Endometrial microvascular endothelial cells (primary cell): ENCODE measurements around the gene LGALS16. TPM values are rescaled to one million over a fixed set of nuclear protein-coding genes. Genes with fewer than 3 reads are reported as not detected.
"Not testable (repeated sequence)": the region's sequence is repeated elsewhere in the genome, so short reads cannot be mapped to it uniquely, and the experiment has no call there.

Experiments
- in situ Hi-C: cut with HindIII; loops from 2 replicates; pipeline ENCODE4 v1.10.0; 2017; ENCODE audit warnings: low sequenced_read_pairs, low pct_unique_long_range_greater_than_20kb; ENCODE audit errors: inconsistent ontology term
- total RNA-seq: library from RNA; depleted of rRNA; stranded (reverse); fragments of >200 nt; gene quantifications from one replicate; pipeline ENCODE4 v1.2.3, GENCODE V29; 2015; ENCODE audit errors: inconsistent ontology term

LGALS16 gene
- total RNA-seq, 1 donor from 2014 or later, result not detected

- in situ Hi-C loops, result not testable (repeated sequence)
These were observed 18.1 kb downstream of the LGALS16 start for GRCh38 chr19:39673862-39674261.

GRCh38 chr19:39676004-39676403, 20.3 kb downstream of the LGALS16 start:
- in situ Hi-C loops, result no loop called here

- in situ Hi-C loops, result no loop called here
These were observed 22.5 kb downstream of the LGALS16 start for GRCh38 chr19:39677961-39678889.

GRCh38 chr19:39679056-39679790, 23.5 kb downstream of the LGALS16 start:
- in situ Hi-C loops, result no loop called here

- in situ Hi-C loops, result no loop called here
These were observed 24.1 kb downstream of the LGALS16 start for GRCh38 chr19:39679791-39680168.

- in situ Hi-C loops, result no loop called here
These were observed 24.9 kb downstream of the LGALS16 start for GRCh38 chr19:39680593-39680992.

- in situ Hi-C loops, result no loop called here
These were observed 25.7 kb downstream of the LGALS16 start for GRCh38 chr19:39681416-39681815.

- in situ Hi-C loops, result no loop called here
These were observed 28.6 kb downstream of the LGALS16 start for GRCh38 chr19:39684267-39684666.

GRCh38 chr19:39686739-39687138, 31.0 kb downstream of the LGALS16 start:
- in situ Hi-C loops, result no loop called here

GRCh38 chr19:39688637-39689036, 32.9 kb downstream of the LGALS16 start:
- in situ Hi-C loops, result not testable (repeated sequence)

GRCh38 chr19:39692166-39692565, 36.5 kb downstream of the LGALS16 start:
- in situ Hi-C loops, result no loop called here

- in situ Hi-C loops, result no loop called here
These were observed 37.1 kb downstream of the LGALS16 start for GRCh38 chr19:39692822-39693221.

GRCh38 chr19:39695759-39696158, 40.0 kb downstream of the LGALS16 start:
- in situ Hi-C loops, result no loop called here

- in situ Hi-C loops, result no loop called here
These were observed 40.7 kb downstream of the LGALS16 start for GRCh38 chr19:39696387-39696786.

GRCh38 chr19:39698535-39698934, 42.8 kb downstream of the LGALS16 start:
- in situ Hi-C loops, result no loop called here

GRCh38 chr19:39701291-39701690, 45.6 kb downstream of the LGALS16 start:
- in situ Hi-C loops, result no loop called here

GRCh38 chr19:39704181-39705044, 48.7 kb downstream of the LGALS16 start, which contains the start of gene LGALS14:
LGALS14 (plus strand) TSS chr19:39704481; CDS start chr19:39704529, 48 bp downstream.
- in situ Hi-C loops, result no loop called here

GRCh38 chr19:39705578-39706188, 50.0 kb downstream of the LGALS16 start:
- in situ Hi-C loops, result no loop called here

GRCh38 chr19:39708594-39708993, 52.9 kb downstream of the LGALS16 start:
- in situ Hi-C loops, result no loop called here
